Amniotic epithelial cell (primary cell): ENCODE results near the gene CD59.
"Not testable (repeated sequence)": the region's sequence is repeated elsewhere in the genome, so short reads cannot be mapped to it uniquely, and the experiment has no call there.

Experiments used
- DNase-seq: peaks from one replicate; pipeline ENCODE4 v3.0.0-alpha.2; 2010; ENCODE audit warnings: low read depth

CD59 gene

GRCh38 chr11:33665350-33666106 lies 70.7 kb downstream of the CD59 start:
- DNase-seq = no peak

GRCh38 chr11:33664827-33665226 lies 71.4 kb downstream of the CD59 start:
- no peak for DNase-seq

DNA sequence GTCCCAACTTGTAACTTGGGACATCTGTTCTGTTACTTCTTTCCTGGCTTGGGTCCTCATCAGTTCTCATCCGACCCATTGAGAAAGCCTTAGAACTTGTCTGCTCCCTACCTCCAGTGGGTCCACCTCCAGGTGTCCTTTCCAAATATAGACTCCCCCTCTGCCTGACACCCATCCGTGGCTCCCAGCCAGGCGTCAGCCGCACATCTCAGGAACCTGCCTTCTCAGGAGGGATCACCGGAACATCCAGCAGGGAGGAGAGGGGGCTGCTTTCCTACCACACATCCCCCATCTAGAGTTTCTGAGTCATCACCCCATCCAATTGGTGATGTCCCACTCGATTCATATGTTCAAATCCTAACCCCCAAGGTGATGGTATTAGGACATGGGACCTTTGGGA lies 72.1 kb downstream of the CD59 start:
- no peak for DNase-seq

GRCh38 chr11:33663121-33663520 lies 73.1 kb downstream of the CD59 start:
- DNase-seq = no peak

GRCh38 chr11:33661526-33661925 lies 74.7 kb downstream of the CD59 start:
- not testable (repeated sequence) for DNase-seq

GRCh38 chr11:33660962-33661361 lies 75.3 kb downstream of the CD59 start:
- DNase-seq = no peak

- no peak for DNase-seq
Observed at GRCh38 chr11:33659370-33660139, 76.7 kb downstream of the CD59 start.

GRCh38 chr11:33658195-33658900 lies 77.9 kb downstream of the CD59 start:
- no peak for DNase-seq

GRCh38 chr11:33657757-33658156 lies 78.5 kb downstream of the CD59 start:
- DNase-seq = no peak

- DNase-seq = no peak
Observed at GRCh38 chr11:33656768-33657167, 79.5 kb downstream of the CD59 start.

DNA sequence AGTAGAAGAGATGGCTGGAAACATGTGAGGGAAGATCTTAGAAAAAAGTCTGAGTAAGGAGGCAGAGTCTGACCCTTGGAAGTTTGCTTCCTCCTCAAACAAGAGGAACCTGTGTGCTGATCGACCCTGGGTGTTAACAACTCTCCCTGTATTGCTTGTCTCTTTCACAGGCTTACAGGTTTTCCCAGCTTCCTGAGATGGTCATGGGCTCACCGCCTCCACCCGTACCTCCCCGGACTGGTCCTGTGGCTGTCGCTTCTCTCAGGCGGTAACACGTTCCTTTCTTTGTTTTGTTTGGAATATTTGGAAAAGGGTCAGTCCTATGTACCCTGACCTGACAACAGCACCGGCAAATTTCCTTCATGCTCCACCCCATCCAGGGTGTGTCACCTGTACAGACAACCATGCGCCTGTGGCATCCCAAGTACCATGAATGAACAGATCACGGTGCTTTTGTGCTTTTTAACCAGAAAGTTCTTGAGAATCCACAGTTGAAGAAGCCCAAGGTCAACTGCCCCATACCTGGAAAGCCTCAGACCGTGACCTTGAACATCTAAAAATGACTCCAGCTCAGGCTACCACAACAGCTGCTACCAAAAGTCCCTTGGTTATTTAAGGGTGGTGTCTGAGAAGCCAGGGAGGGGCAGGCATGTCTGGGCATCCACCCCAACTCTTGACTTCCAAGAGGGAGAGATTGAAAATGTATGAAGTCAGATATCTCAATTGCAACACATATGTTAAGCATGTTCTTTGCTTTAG lies 80.2 kb downstream of the CD59 start:
- DNase-seq = no peak

- no peak for DNase-seq
Observed at GRCh38 chr11:33654594-33654993, 81.6 kb downstream of the CD59 start.
